ENCODE results near the gene RAB39B. TPM values are rescaled to one million over a fixed set of nuclear protein-coding genes. Genes with fewer than 3 reads are reported as not detected.

The RAB39B gene
- total RNA-seq, 1 experiment from 2014 or later = 0.79 TPM

- in situ Hi-C loops (cut with HindIII; ENCODE audit: low pct_unique_long_range_greater_than_20kb, low sequenced_read_pairs) = no loop called here
- DNase-seq (ENCODE audit: low read depth, low spot score) = no peak
Observed at GRCh38 chrX:155221351-155221750, 42.9 kb downstream of the RAB39B start.

DNA sequence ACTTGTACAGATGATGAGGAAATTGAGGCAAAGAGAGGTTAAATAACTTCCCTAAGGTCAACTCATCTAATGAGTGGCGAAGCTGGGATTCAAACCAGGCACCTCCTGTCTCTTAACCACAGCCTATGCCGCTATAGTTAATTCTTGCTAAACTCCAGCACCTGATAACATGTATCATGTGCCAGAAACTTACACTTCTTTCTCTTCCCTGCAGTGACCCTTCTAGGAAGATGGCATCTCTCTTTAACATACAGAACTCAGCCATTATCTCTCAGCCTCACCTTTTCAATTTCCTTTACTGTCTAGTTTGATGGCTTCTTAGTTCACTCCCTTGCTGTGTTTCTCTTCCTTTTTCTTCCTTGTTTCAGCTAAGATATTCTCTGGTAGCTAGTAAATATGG, 45.5 kb downstream of the RAB39B start:
- no peak for DNase-seq (ENCODE audit: low read depth, low spot score)
- in situ Hi-C loops (cut with HindIII; ENCODE audit: low pct_unique_long_range_greater_than_20kb, low sequenced_read_pairs) = no loop called here

- DNase-seq (ENCODE audit: low read depth, low spot score) = no peak
- in situ Hi-C loops (cut with HindIII; ENCODE audit: low pct_unique_long_range_greater_than_20kb, low sequenced_read_pairs) = no loop called here
Observed at GRCh38 chrX:155216940-155217440, 47.3 kb downstream of the RAB39B start.

GRCh38 chrX:155216179-155216939, 47.9 kb downstream of the RAB39B start, which contains the start of gene VBP1:
Gene VBP1, plus strand, starts transcription at chrX:155216460. Its CDS starts 23 bp downstream, at chrX:155216483.
- in situ Hi-C loops (cut with HindIII; ENCODE audit: low pct_unique_long_range_greater_than_20kb, low sequenced_read_pairs) = no loop called here
- peak; percentile 95 for DNase-seq (ENCODE audit: low read depth, low spot score)

GRCh38 chrX:155215443-155216178, 48.7 kb downstream of the RAB39B start:
- no peak for DNase-seq (ENCODE audit: low read depth, low spot score)
- in situ Hi-C loops (cut with HindIII; ENCODE audit: low pct_unique_long_range_greater_than_20kb, low sequenced_read_pairs) = no loop called here

- in situ Hi-C loops (cut with HindIII; ENCODE audit: low pct_unique_long_range_greater_than_20kb, low sequenced_read_pairs) = no loop called here
- no peak for DNase-seq (ENCODE audit: low read depth, low spot score)
Observed at GRCh38 chrX:155213731-155214130, 50.6 kb downstream of the RAB39B start.

DNA sequence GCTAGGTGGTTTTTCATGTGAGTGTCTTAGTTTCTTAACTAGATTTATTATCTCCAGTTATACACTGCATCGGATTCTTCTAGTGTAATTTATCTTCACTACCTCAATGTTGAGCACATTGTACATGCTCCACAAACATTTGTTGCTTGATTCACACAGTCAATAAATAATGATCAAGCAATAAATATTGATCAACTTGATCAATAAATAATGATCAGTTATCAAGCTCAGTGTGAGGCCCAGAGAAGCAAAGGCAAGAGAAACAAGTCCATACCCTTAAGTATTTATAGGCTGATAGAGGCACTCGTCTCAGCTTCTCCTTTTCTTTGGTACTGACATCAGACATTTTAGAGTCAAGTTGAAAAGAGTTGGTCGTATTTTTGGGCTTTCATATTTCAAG, 53.1 kb downstream of the RAB39B start:
- DNase-seq (ENCODE audit: low read depth, low spot score) = no peak
- in situ Hi-C loops (cut with HindIII; ENCODE audit: low pct_unique_long_range_greater_than_20kb, low sequenced_read_pairs) = no loop called here

Small RNAs within 50 kb of the gene (small RNA-seq; reads per million reads assigned to genes)
- 0 reads per million in 2 experiments for gene AC234781.4

Other genes with a start within 250 kb of the RAB39B start
- 0.50 and 0.56 TPM in 2 replicates for gene F8, start 241.8 kb downstream of the RAB39B start, total RNA-seq (2014; rRNA removed; shearing (Covaris generic))
- 70.0 and 81.8 TPM in 2 replicates for gene FUNDC2, start 237.6 kb downstream of the RAB39B start, total RNA-seq (2014; rRNA removed; shearing (Covaris generic))
- gene CMC4, start 193.4 kb downstream of the RAB39B start, total RNA-seq (2014; rRNA removed; shearing (Covaris generic)) = 12.5 and 15.8 TPM in 2 replicates
- 16.9 and 20.7 TPM in 2 replicates for gene MTCP1, start 193.4 kb downstream of the RAB39B start, total RNA-seq (2014; rRNA removed; shearing (Covaris generic))
- 6.3 and 8.1 TPM in 2 replicates for gene BRCC3, start 193.0 kb downstream of the RAB39B start, total RNA-seq (2014; rRNA removed; shearing (Covaris generic))
- gene VBP1, start 48.0 kb downstream of the RAB39B start, total RNA-seq (2014; rRNA removed; shearing (Covaris generic)) = 92.0 and 95.7 TPM in 2 replicates
- 0.05 and 0.67 TPM in 2 replicates for gene CLIC2, start 70.1 kb upstream of the RAB39B start, total RNA-seq (2014; rRNA removed; shearing (Covaris generic))
- not detected in 2 replicates for gene F8A2, start 117.6 kb upstream of the RAB39B start, total RNA-seq (2014; rRNA removed; shearing (Covaris generic))
- 1.6 and 1.8 TPM in 2 replicates for gene F8A3, start 194.1 kb upstream of the RAB39B start, total RNA-seq (2014; rRNA removed; shearing (Covaris generic))

All from SK-MEL-5 (cell line).